IPS-18a (cell line): Measurements from ENCODE around the gene FOSL1.

ENCODE experiments used
- H3K27ac ChIP-seq: one replicate; pipeline ENCODE4 v1.5.1; 2013; ENCODE audit warnings: low read length
- H3K27me3 ChIP-seq: one replicate; pipeline ENCODE4 v1.6.1; 2013; ENCODE audit warnings: mild to moderate bottlenecking, low read length; ENCODE audit not compliant: control insufficient read depth, insufficient read depth
- H3K36me3 ChIP-seq: one replicate; pipeline ENCODE4 v1.6.1; 2013; ENCODE audit warnings: low read depth, low read length; ENCODE audit not compliant: control insufficient read depth
- H3K4me1 ChIP-seq: one replicate; pipeline ENCODE4 v1.6.1; 2013; ENCODE audit warnings: low read depth, low read length; ENCODE audit not compliant: control insufficient read depth
- H3K4me3 ChIP-seq: one replicate; pipeline ENCODE4 v1.5.1; 2013; ENCODE audit warnings: low read length
- H3K9ac ChIP-seq: one replicate; pipeline ENCODE4 v1.6.1; 2013; ENCODE audit warnings: mild to moderate bottlenecking, low read length, moderate library complexity
- H3K9me3 ChIP-seq: one replicate; pipeline ENCODE4 v1.6.1; 2013; ENCODE audit warnings: low read depth, low read length; ENCODE audit not compliant: control insufficient read depth

The FOSL1 gene

DNA sequence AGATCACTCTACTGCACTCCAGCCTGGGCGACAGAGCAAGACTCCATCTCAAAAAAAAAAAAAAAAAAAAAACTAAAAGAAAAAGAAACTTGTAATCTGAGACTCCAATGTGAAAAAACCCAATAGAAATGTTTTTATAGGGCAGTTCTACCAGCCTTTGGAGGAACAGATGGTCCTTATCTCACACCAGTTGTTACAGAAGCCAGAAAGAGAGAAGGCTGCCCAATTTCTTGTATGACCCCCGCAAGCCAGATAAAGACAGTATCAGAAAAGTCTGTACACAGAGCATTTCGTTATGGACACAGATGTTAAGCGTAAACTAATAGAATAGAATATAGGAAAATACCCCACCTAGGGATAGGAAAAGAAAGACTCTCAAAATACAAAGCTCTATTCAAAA is 33.8 kb upstream of the FOSL1 start:
- Histone ChIP-seq H3K36me3 (no peaks in the 10 kb centered on the region), H3K9ac (no peak overlapping the region), H3K27me3 (no peaks in the 10 kb centered on the region), H3K27ac (no peak overlapping the region), H3K4me3 (no peak overlapping the region), H3K9me3 (no peaks in the 10 kb centered on the region), H3K4me1 (peaks cover 4% of the 10 kb centered on the region)

GRCh38 chr11:65932558-65932919 is 32.4 kb upstream of the FOSL1 start:
- H3K9me3 ChIP-seq: no peaks in the 10 kb centered on the region
- H3K27me3 ChIP-seq: no peaks in the 10 kb centered on the region
- no peak overlapping the region for H3K27ac ChIP-seq
- H3K4me1 ChIP-seq: peaks cover 4% of the 10 kb centered on the region
- no peaks in the 10 kb centered on the region for H3K36me3 ChIP-seq
- no peak overlapping the region for H3K4me3 ChIP-seq
- no peak overlapping the region for H3K9ac ChIP-seq

GRCh38 chr11:65931773-65932557 is 31.8 kb upstream of the FOSL1 start:
- no peak overlapping the region for H3K27ac ChIP-seq
- H3K27me3 ChIP-seq: no peaks in the 10 kb centered on the region
- H3K9me3 ChIP-seq: no peaks in the 10 kb centered on the region
- peaks cover 4% of the 10 kb centered on the region for H3K4me1 ChIP-seq
- H3K9ac ChIP-seq: no peak overlapping the region
- H3K4me3 ChIP-seq: no peak overlapping the region
- no peaks in the 10 kb centered on the region for H3K36me3 ChIP-seq

DNA sequence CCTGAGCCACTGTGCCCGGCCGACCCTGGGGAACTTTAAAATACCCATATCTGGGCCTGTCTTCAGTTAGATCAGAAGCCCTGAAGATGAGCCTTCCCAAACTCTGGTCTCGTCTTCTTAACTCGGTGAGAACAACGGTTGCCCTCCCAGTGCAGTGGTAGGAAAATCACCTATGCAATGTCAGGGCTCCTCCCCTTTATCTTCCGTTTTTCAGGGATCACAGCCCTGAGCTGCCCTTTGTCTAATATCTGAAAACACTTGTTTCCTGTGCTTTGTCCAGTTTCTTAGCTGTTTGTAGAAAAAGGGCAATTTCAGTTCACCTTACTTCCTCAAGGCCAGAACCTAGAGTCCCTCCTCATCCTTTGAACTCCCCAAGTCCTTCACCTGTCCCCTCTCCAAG is 28.5 kb upstream of the FOSL1 start:
- Histone ChIP-seq H3K36me3 (no peaks in the 10 kb centered on the region), H3K9ac (no peak overlapping the region), H3K27ac (no peak overlapping the region), H3K9me3 (no peaks in the 10 kb centered on the region), H3K4me1 (peaks cover 4% of the 10 kb centered on the region), H3K27me3 (no peaks in the 10 kb centered on the region), H3K4me3 (no peak overlapping the region)

DNA sequence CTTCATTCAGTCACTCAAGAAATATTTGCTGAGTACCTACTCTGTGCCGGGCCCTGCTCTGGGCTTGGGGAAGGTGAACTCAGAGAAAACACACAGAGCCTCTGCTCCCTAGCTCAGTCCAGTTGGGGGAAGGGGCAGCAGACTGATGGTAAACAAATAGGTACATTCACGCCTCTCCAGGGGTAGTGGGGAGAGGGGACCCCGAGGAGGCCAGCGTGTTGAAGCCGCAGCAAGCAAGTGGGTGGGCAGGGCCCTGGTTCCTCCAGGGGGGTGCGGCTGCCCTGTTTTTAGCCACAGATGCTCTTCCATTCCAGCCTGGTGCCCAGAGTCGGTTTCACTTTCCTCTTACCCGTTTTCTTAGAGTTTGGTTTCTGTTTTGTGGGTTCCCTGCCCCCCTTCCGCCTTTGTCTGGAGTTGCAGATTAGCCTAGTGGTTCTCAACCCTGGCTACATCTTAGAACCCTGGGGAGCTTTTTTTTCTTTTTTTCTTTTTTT is 27.8 kb upstream of the FOSL1 start:
- Histone ChIP-seq H3K4me3 (no peak overlapping the region), H3K9ac (no peak overlapping the region), H3K27me3 (no peaks in the 10 kb centered on the region), H3K4me1 (peaks cover 4% of the 10 kb centered on the region), H3K36me3 (no peaks in the 10 kb centered on the region), H3K9me3 (no peaks in the 10 kb centered on the region), H3K27ac (no peak overlapping the region)

DNA sequence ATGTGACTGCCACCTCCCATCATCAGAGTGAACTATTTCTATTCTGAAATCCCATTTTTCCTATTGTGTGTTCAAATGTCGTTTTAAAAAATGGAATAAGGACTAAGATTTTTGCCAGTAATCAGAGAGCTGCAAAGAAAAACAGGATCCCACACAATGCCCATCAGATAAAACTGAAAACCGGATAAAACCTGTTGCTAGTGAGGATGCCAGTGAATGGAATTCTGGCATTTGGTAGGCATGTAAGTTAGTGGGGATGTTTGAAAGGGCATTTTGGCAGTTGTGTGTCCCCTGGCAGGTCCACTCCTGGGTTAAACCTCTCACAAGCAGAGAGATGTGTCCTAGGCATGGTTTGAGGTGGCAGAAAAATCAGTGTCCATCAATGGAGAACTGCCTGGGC is 25.2 kb upstream of the FOSL1 start:
- H3K9ac ChIP-seq: no peak overlapping the region
- no peaks in the 10 kb centered on the region for H3K27me3 ChIP-seq

GRCh38 chr11:65922565-65922964 is 22.4 kb upstream of the FOSL1 start:
- Histone ChIP-seq H3K9me3 (no peaks in the 10 kb centered on the region), H3K36me3 (peaks cover 4% of the 10 kb centered on the region), H3K27me3 (no peaks in the 10 kb centered on the region), H3K4me1 (peaks cover 5% of the 10 kb centered on the region), H3K27ac (no peak overlapping the region), H3K9ac (no peak overlapping the region), H3K4me3 (no peak overlapping the region)

More for the DNA sequence above, 25.2 kb upstream of the FOSL1 start:
- Histone ChIP-seq H3K4me1 (no peaks in the 10 kb centered on the region), H3K27ac (no peak overlapping the region), H3K36me3 (peaks cover 4% of the 10 kb centered on the region), H3K9me3 (no peaks in the 10 kb centered on the region), H3K4me3 (no peak overlapping the region)

DNA sequence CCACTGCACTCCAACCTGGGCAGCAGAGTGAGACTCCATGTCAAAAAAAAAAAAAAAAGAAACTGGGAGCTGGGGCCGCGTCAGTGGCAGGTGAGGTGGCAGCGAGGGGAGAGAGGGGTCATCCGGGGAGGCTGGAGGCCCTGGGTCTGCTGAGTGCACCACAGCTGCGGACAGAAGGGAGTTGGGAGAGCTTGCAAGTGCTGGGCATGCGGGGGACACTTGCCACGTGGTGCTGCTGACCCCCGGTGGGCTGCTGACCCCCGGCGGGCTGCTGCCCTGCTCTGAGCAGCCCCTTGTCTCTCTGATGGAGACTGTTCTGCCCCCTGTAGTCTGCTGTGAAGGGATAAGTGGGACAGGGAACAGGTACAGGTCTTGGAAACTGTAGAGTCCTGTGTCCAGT is 21.7 kb upstream of the FOSL1 start:
- H3K27ac ChIP-seq: no peak overlapping the region
- H3K27me3 ChIP-seq: no peaks in the 10 kb centered on the region
- peaks cover 5% of the 10 kb centered on the region for H3K4me1 ChIP-seq
- H3K9me3 ChIP-seq: no peaks in the 10 kb centered on the region
- H3K9ac ChIP-seq: no peak overlapping the region
- H3K4me3 ChIP-seq: no peak overlapping the region
- H3K36me3 ChIP-seq: peaks cover 4% of the 10 kb centered on the region

GRCh38 chr11:65921033-65921555 is 20.9 kb upstream of the FOSL1 start:
- Histone ChIP-seq H3K4me3 (no peak overlapping the region), H3K4me1 (peaks cover 5% of the 10 kb centered on the region), H3K9me3 (no peaks in the 10 kb centered on the region), H3K36me3 (peaks cover 4% of the 10 kb centered on the region), H3K27ac (no peak overlapping the region), H3K27me3 (no peaks in the 10 kb centered on the region), H3K9ac (no peak overlapping the region)

GRCh38 chr11:65920372-65920802 is 20.2 kb upstream of the FOSL1 start:
- peak overlapping the region; percentile 53 for H3K9ac ChIP-seq
- H3K36me3 ChIP-seq: peaks cover 4% of the 10 kb centered on the region
- H3K9me3 ChIP-seq: no peaks in the 10 kb centered on the region
- peak overlapping the region; percentile 71 for H3K4me3 ChIP-seq
- H3K27ac ChIP-seq: no peak overlapping the region
- no peaks in the 10 kb centered on the region for H3K27me3 ChIP-seq
- H3K4me1 ChIP-seq: peaks cover 5% of the 10 kb centered on the region

DNA sequence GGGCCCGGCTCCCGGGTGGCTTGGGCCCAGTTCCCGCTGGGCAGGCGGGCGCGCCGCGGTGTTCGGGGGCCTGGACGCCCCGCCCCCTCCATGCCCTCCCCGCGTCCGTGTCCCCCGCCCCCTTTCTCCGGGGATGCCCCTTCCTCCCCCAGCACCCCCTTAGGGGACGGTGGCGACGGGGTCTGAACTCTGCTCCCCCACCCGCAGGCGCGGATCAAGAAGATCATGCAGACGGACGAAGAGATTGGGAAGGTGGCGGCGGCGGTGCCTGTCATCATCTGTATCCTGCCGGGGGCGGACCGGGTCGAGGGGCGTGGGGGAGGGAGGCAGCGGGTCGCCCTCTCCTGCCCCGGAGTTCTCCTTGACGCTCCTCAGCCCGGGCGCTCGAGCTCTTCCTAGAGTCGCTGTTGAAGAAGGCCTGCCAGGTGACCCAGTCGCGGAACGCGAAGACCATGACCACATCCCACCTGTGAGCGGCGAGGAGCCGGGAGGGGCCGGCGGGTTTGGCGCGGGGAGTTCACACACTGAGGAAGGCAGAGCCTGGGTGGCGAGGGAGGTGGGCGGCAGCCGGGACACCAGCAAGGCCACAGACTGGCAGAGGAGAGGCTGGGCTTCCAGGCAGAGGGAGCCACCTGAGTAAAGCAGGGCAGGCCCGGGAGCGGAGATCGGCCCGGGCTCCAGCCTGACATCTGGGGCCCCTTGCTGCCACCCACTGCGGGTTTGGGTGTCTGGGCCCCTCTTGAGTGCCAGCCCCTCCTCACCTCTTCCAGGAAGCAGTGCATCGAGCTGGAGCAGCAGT is 19.6 kb upstream of the FOSL1 start:
- Histone ChIP-seq H3K27me3 (no peaks in the 10 kb centered on the region), H3K4me1 (peaks cover 5% of the 10 kb centered on the region), H3K4me3 (peak overlapping the region; percentile 71), H3K27ac (no peak overlapping the region), H3K9ac (peak overlapping the region; percentile 53), H3K9me3 (no peaks in the 10 kb centered on the region), H3K36me3 (peaks cover 4% of the 10 kb centered on the region)
